Measurements from ENCODE around the gene CCS. TPM values are rescaled to one million over a fixed set of nuclear protein-coding genes. Genes with fewer than 3 reads are reported as not detected.
A peak's percentile ranks its signal among the peaks of the same experiment; 100 is the strongest.

Gene CCS
- total and polyA plus RNA-seq, 9 of the 15 experiments (the other 6 are each of a cell fraction or from before 2014, with no cell fraction given) = 1.1 to 46.6 (median 26.8) TPM

DNA sequence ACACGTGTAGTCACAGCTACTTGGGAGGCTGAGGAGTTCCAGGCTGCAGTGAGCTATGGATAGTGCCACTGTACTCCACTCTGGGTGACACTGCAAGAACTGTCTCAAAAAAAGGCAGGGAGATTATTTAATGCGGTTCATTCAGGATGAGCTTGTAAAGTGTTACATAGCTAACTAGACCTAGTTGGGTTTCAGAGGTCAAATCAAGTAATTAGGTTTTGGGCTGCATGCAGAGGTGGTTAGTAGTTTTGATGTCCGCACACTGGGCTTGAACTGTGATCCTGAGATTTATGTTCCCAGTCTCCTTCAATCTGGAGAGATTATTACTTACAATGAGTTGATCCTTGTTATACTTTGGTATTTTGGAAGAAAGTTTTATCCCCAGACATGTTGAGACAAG, 43.4 kb downstream of the CCS start:
- Histone ChIP-seq H4K20me1 (replicated peaks; ENCODE audit: control insufficient read depth, insufficient read depth, low read length) (peaks cover 28% of the 10 kb centered on the region), H3K36me3 (ENCODE audit: control insufficient read depth, insufficient read depth, low read length) (peaks cover 64% of the 10 kb centered on the region), H3K9me1 (ENCODE audit: control insufficient read depth, insufficient read depth, low read length) (peaks cover 4% of the 10 kb centered on the region), H3K4me1 (replicated peaks in 1 of 2; ENCODE audit: control insufficient read depth in 2 of 2, insufficient read depth in 2 of 2, low read length in 2 of 2) (peaks cover 15 to 16% of the 10 kb centered on the region in 2 experiments), H3K9me3 (replicated peaks; ENCODE audit: control insufficient read depth, insufficient read depth, low read depth, low read length) (no peaks in the 10 kb centered on the region), H3K9ac (ENCODE audit: insufficient read depth in 1 of 2, low read depth in 2 of 2, low read length in 2 of 2) (no peak overlapping the region), H3K27me3 (ENCODE audit: control insufficient read depth in 2 of 2, insufficient read depth in 2 of 2, low read length in 2 of 2) (no peaks in the 10 kb centered on the region), H3K79me2 (ENCODE audit: control insufficient read depth, insufficient read depth, low read length) (peaks cover 93% of the 10 kb centered on the region), H3K4me3 (no peak overlapping the region), H3K4me2 (ENCODE audit: insufficient read depth, low read length) (no peak overlapping the region; the same call in 1 of the 2 replicates), H3K27ac (ENCODE audit: extremely low read depth, low read depth, low read length) (peak overlapping the region; percentile 25; the same call in 1 of the 3 replicates), H2AFZ (ENCODE audit: low read depth, low read length) (no peak overlapping the region)
- no TSS peak for BruUV-seq (replicated peaks)
- no peak for DNase-seq (ENCODE audit: extremely low read depth in 1 of 4, low spot score in 3 of 4)
- no peak for ATAC-seq
- no peak for FAIRE-seq
- CTCF ChIA-PET (ENCODE audit: low intra/inter-chr PET ratio) = no interaction called here
- peak; percentile 90 for TF ChIP-seq ZNF431 (CRISPR knock-in tag; IDR thresholded peaks at IDR 0.05)
- TF ChIP-seq ZNF253 (CRISPR knock-in tag; conservative IDR thresholded peaks at IDR 0.05) = no peak
- TF ChIP-seq, protein P1, sequence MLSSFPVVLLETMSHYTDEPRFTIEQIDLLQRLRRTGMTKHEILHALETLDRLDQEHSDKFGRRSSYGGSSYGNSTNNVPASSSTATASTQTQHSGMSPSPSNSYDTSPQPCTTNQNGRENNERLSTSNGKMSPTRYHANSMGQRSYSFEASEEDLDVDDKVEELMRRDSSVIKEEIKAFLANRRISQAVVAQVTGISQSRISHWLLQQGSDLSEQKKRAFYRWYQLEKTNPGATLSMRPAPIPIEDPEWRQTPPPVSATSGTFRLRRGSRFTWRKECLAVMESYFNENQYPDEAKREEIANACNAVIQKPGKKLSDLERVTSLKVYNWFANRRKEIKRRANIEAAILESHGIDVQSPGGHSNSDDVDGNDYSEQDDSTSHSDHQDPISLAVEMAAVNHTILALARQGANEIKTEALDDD (IDR thresholded peaks at IDR 0.05) = peak; percentile 87
- WGBS (ENCODE audit: insufficient coverage, low coverage, missing lambda C conversion rate) = 53% methylated on average over 3 of the region's 3 CpGs
- intact Hi-C loops (cut with micrococcal nuclease) (no loop called here), in situ Hi-C loops (cut with MboI) (no loop called here)
- POLR2A ChIA-PET = interaction anchor here (0.5 to 26.4 kb wide), 5 partner anchors 14 to 1749 kb away, joined by 3 to 387 read pairs (median 4); partner anchors contain the start of gene RBM14

DNA sequence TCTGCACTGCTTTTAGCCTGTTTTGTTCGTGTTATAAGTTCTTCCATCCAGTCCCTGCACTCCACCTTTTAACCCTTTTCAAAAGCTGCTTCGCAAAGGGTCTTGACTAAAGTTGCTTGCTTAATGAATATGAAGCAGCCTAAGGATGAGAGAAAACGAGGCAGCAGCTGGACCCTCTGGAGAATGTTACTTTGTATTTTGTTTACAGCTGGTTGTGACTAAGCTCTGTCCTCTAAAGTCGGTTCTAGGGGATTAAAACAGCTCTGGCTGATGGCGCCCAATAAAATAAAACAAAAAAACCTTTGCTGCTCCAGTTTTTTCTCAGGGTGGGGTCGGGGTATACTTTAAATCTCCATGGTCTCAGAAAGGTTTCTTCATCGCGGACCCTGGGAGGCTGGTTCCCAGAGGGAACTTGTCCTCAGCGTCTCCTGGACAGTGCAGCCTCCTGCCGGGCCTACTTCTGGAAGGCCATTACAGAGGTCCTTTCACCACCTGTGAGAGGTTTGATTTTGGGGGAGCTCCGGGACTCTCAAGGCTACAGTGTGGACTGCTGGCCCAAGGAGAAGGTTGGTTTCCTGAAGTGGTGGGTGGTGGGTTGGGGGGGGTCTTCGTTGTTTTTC, 44.7 kb downstream of the CCS start:
- H3K9ac ChIP-seq (ENCODE audit: insufficient read depth in 1 of 2, low read depth in 2 of 2, low read length in 2 of 2) = peak overlapping the region; percentile 89 to 96
- TF ChIP-seq SMARCE1 (IDR thresholded peaks at IDR 0.05) (0 out of 2 replicates have a peak, but pooled peaks have one; percentile 16), ARID1B (IDR thresholded peaks at IDR 0.05) (0 out of 2 replicates have a peak, but pooled peaks have one; percentile 10), PML (IDR thresholded peaks at IDR 0.05; ENCODE audit: low read length) (peak; percentile 2; the same call in 1 of the 2 replicates), NONO (IDR thresholded peaks at IDR 0.05; ENCODE audit: low read depth in 2 of 2, low read length in 1 of 2) (peak in 1 of 2 experiments; percentile 7; a peak in 1 of 4 replicates)
- TF ChIP-seq, protein P2, sequence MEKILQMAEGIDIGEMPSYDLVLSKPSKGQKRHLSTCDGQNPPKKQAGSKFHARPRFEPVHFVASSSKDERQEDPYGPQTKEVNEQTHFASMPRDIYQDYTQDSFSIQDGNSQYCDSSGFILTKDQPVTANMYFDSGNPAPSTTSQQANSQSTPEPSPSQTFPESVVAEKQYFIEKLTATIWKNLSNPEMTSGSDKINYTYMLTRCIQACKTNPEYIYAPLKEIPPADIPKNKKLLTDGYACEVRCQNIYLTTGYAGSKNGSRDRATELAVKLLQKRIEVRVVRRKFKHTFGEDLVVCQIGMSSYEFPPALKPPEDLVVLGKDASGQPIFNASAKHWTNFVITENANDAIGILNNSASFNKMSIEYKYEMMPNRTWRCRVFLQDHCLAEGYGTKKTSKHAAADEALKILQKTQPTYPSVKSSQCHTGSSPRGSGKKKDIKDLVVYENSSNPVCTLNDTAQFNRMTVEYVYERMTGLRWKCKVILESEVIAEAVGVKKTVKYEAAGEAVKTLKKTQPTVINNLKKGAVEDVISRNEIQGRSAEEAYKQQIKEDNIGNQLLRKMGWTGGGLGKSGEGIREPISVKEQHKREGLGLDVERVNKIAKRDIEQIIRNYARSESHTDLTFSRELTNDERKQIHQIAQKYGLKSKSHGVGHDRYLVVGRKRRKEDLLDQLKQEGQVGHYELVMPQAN (IDR thresholded peaks at IDR 0.05; ENCODE audit: borderline replicate concordance) = 0 out of 2 replicates have a peak, but pooled peaks have one; percentile 54

More for the DNA sequence above, 44.7 kb downstream of the CCS start:
- Histone ChIP-seq H3K4me1 (replicated peaks in 1 of 2; ENCODE audit: control insufficient read depth in 2 of 2, insufficient read depth in 2 of 2, low read length in 2 of 2) (peaks cover 15 to 24% of the 10 kb centered on the region in 2 experiments), H2AFZ (ENCODE audit: low read depth, low read length) (peak overlapping the region; percentile 63), H3K9me1 (ENCODE audit: control insufficient read depth, insufficient read depth, low read length) (peaks cover 6% of the 10 kb centered on the region), H3K4me2 (ENCODE audit: insufficient read depth, low read length) (peak overlapping the region; percentile 70), H3K79me2 (ENCODE audit: control insufficient read depth, insufficient read depth, low read length) (peaks cover 94% of the 10 kb centered on the region), H3K36me3 (ENCODE audit: control insufficient read depth, insufficient read depth, low read length) (peaks cover 65% of the 10 kb centered on the region), H3K27ac (ENCODE audit: extremely low read depth, low read depth, low read length) (peak overlapping the region; percentile 96), H3K9me3 (replicated peaks; ENCODE audit: control insufficient read depth, insufficient read depth, low read depth, low read length) (no peaks in the 10 kb centered on the region), H3K27me3 (ENCODE audit: control insufficient read depth in 2 of 2, insufficient read depth in 2 of 2, low read length in 2 of 2) (no peaks in the 10 kb centered on the region), H4K20me1 (replicated peaks; ENCODE audit: control insufficient read depth, insufficient read depth, low read length) (peaks cover 40% of the 10 kb centered on the region), H3K4me3 (peak overlapping the region; percentile 73)
- ChIA-PET CTCF (ENCODE audit: low intra/inter-chr PET ratio) (no interaction called here), POLR2A (interaction anchor here (0.6 to 26.4 kb wide), 22 partner anchors 7 to 782 kb away, joined by 3 to 387 read pairs (median 4); partner anchors contain the start of genes CTSF, MRPL11, RBM14 and RBM4B)
- intact Hi-C loops (cut with micrococcal nuclease) = no loop called here
- 18% methylated on average over 12 of the region's 12 CpGs for WGBS (ENCODE audit: insufficient coverage, low coverage, missing lambda C conversion rate)
- DNase-seq (ENCODE audit: extremely low read depth in 1 of 4, low spot score in 3 of 4) (peak in 2 of 4 experiments; percentile 32 to 52), FAIRE-seq (no peak), ATAC-seq (peak; percentile 50)
- TSS peak; percentile 95 for BruUV-seq (replicated peaks)
- in situ Hi-C loops (cut with MboI) = no loop called here
